ENCODE data around the gene NNT.
"Not testable (repeated sequence)": the region's sequence is repeated elsewhere in the genome, so short reads cannot be mapped to it uniquely, and the experiment has no call there.

Gene NNT

DNA sequence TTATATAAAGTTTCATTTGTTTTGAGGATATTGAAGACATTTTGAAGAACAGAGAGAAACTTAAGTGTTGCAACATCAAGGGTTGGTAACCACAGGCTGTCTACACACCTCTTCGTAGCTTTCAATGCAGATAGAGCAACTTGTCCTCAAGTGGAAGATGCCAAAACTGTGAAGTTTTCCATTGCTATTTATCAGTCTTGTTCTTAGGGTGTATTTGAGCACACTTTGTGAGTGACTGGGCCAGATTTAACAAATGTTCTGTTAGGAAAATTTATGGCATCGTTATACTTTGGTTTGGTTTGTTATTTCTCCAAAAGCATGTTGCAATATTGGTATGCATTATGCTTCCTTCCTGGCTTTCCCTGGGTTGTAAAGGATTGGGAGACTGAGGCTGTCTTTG is 31.6 kb downstream of the NNT start:
- no peak for DNase-seq

DNA sequence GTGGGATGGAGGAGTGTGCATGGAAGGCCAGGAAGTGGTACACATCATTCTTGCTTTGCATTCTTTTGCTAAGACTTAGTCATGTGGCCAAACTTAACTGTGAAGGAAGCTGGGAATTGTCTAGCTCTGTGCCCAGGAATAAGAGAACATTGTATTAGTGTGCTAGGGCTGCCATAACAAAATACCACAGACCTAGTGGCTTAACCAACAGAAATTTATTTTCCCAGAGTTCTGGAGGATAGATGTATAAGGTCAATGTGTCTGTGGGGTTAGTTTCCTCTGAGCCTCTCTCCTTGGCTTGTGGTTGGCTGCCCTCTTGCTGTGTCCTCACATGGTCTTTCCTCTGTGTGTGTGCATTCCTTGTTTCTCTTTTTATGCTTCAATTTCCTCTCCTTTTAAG is 32.4 kb downstream of the NNT start:
- no peak for DNase-seq

DNA sequence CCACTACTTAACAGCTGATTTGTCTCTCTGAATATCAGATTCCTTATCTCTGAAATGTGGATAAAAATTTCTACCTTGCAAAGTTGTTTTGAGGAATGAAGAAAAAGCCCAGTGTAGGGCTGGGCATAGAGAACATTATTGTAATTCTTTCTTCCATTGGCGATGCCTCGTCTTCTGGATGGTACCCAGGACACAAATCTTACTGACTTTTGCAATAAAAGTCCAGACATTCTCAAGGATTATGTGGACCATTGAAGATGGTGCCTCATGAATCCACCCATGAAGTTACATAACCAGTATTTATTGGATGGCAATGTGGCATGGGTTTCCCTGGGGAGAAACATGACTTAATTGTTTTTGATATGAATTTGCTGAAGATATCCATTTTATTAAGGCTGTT is 33.1 kb downstream of the NNT start:
- DNase-seq: no peak

DNA sequence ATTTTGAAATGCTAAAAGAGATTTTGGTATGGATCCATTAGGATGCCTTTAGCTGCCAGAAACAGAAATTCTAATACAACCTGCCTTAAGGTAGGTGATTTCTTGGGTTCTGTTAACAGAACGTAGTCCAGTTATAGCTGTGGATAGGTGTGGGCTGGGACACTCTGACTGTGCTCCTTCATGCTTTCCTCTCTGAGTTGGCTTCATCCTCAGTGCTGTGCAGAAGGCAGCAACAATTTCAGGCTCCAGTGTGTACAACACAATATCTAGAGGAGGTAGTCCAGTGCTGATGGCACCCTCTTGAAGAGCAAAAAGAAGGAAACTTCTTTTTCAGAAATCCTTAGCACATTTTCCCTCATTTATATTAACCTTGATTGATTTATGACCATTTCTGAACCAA is 34.4 kb downstream of the NNT start:
- no peak for DNase-seq

DNA sequence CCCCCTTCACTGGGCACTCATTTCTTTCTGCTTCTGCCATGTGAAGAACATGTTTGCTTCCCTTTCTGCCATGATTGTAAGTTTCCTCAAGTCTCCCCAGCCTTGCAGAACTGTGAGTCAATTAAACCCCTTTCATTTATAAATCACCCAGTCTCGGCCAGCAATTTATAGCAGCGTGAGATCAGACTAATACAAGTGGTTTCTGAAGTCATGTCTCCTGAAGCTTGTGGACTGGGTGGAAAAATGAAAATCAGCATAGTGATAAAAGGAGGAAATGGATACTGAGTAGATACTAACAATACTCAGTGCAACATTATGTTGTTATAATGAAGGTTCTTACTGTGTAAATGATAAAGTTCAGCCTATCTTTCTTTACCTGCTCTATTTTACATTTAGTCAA is 35.1 kb downstream of the NNT start:
- DNase-seq: no peak

DNA sequence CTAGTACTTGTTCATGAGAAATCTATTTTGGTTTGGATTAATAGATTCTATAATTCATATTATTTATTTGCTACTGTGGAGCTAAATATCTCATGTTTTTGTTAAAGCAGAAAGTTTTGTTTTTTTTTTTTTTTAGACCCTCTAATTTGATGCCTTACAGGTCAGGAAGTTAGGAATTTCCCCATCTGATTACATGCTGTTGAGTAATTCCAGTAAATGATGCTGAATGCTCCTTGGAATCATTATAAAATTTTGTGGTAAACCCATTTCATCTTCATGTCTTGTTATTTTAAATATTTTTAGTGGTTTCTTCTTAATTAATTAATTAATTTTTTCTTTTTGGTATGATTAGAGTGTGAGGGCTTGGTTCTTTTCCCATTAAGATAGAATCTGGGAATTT is 35.6 kb downstream of the NNT start:
- no peak for DNase-seq

DNA sequence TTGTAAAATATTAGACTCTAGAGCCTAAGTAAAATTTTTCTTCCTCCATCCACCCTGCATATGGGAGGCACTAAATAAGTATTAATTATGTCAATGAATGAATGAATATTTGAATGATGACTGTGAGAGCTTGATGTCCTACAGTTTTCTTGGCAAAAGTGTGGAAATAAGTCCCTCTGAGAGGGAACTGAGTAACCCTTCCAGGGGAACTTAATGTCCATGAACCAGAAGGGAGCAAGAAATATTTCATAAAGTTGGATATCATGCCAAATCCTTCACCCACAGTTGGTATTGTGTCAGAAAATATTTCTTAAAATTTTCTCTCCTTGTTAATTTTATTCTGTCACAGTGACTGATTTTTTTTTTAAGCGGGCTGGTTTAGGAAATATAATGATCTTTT is 36.6 kb downstream of the NNT start:
- no peak for DNase-seq

DNA sequence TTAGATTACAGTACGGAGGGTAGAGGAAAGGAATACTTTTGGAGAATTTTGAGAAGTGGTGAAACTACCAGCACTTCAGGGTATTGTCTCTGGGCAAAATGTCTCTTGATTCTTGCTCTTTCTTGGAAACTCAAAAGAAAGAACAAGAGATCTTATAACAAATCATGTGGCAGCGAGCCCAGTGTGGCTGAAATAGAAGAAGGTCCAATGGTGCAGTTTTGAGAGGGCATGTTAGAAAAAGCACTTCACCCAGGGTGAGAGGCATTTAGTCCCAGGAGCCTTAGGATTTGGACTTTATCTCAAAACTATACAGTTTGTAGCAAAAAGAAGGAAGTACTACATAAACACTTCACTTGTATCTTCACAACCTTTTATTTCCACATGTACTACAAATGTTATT is 39.4 kb downstream of the NNT start:
- DNase-seq: no peak

DNA sequence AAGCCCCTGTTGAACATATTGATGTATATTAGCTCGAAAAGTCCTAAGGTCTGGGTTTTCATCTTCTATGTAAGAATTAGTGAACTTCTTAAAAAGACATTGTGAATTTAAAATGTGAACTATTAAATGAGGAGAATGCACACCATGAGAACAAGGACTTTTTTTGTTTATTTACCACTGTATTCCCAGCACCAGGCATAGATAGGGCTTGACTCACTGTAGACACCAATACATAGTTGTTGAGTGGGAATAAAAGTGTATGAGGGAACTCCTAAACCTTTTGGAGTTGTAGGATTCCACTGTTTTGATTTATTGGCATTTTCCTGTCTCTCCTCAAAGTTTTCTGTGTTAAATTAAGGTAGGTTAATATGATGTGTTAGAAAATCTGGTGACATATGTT is 40.3 kb downstream of the NNT start:
- no peak for DNase-seq

DNA sequence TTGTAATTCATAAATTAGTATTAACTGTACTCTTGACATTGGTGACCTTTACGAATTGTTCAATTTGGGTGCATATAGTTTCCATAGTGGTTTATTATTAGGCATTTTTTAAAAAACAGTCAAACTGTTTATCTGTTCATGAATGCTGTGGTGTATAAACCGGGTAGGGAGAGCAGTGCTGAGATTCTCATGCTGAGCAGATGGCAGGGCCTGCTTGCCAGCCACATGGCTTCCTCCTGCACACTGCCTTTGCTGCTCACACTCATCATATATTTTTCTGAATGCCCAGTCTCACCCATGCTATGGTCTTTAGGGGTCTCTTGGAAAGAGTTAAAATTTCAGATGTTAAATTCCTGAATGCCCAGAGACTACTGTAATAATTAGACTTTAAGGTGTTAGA is 40.8 kb downstream of the NNT start:
- DNase-seq: no peak

DNA sequence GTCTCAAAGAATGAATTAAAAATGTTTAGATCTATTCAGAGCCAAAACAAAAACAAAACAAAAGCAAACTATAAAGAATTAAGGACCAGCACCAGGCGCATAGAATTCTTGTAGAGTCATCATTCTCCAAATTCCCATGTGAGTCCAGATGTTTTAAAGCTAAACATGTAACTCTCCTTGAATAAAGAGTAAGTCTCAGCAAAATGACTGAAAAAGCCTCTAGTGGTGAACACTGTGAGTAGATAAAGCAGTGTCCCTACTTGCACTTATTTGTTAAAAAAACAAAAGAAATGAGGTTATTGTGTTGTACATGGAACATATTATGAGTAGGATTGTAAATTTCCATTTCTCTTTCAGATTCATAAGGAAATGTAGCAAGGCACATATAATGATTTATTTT is 44.0 kb downstream of the NNT start:
- no peak for DNase-seq

DNA sequence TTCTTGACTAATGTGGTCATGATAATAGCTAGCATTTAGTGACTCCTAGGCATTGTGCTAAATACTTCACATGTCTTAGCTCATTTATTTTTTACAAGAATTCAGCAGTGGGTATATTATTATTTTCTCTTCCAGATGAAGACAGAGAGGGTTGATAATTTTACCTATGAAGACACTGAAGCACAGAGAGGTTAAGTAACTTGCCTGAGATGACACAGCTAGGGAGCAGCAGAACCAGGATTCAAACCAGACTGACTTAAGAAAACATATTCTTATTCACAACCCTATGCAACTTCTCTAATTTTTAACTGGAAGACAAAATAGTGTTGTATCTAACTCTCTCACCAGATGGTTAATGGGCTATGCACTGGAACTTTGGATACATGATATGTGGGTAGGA is 44.8 kb downstream of the NNT start:
- DNase-seq: no peak

DNA sequence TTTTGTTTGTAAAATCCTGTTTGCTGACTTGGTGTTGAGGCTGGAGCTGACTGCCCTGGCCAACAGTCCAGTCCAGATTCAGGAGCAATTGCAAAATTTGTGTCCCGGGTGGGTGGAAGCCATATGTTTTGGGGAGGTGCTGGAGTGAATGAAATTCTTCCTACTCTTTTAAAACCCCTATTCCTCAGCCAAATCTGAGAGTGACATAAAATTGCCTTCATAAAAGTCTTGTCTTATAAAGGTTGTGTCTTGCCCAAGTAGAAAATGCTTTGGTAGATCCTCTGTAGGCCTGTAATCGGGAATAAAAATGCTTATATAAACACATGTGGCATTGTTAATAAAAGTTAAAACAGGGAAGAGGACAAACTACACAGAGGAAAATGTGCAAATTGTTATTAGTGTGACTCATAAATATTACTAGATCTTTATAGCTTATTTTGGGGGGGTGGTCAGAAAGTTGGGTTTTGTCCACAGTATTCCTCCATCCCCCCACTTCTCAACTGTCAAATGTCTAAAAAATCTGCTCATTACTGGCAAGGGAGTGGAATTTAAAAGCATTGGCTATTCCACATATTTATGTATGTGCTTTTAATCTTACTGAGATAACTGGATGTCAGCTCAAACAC is 45.6 kb downstream of the NNT start:
- DNase-seq: no peak

DNA sequence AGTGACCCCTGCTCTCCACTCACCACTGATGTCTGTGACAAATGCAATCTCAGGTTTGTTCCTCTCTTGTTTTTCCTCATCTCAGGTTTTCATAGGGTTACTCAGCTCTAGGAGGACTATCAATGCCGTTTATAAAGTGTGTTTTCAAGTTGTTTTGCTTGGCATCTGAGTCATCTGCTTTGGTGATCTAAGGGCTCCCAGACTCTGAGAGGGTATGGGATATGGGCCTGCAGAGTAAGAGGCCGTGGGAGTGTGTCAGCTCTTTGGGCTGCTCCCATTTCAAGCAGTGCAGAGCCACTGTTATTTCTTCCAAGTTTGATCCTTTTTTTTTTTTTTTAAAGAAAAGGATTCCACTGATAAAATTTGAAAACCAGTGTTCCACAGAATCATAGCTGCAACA is 46.3 kb downstream of the NNT start:
- DNase-seq: no peak

DNA sequence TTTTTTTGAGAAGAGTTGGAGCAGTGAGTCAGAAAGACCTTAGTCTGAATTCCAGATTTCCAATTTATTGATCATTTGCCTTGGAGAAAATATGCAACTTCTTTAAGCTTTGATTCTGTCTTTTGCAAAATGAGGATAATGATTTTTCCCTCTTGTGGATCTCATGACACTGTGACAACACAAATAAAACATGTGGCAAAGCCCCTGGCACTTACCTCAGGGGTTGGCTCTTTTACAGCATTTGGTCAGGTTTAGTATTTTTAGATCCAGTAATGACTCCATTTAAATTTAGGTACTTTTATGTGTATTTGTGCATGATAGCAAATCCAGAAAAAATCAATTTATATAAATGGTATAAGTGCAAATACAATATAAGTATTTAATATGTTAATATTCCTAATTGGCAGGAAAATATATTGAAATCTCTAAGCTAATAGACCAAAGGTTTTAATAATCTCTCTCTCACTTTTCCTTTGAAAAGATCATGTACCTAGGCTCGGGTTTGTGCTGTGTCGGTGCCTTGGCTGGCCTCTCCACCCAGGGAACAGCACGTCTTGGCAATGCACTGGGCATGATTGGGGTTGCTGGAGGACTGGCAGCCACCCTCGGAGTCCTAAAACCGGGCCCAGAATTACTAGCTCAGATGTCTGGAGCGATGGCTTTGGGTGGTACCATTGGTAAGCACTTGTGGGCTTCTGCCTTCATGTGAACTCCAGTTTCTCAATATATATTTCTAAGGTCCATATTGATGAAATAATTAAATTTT is 49.7 kb downstream of the NNT start:
- DNase-seq: no peak

DNA sequence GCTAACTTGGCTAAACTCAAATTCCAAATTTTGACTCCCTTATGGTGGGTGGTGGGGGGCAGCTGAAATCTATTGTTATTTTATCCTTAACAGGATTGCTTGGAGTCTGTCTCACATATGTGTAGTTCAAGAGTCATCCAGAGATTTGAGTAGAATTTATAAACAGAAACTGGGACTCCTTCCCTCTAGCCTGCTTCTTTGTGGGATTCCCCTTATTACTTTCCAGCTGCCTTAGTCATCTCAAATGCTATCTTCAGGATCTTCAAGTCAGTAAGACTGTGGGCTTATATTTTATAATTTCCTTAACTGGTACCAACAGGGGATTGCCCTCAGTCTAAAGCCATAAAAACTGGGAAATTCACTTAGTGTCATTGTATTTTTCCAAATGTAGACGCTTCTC is 55.5 kb downstream of the NNT start:
- DNase-seq: no peak

DNA sequence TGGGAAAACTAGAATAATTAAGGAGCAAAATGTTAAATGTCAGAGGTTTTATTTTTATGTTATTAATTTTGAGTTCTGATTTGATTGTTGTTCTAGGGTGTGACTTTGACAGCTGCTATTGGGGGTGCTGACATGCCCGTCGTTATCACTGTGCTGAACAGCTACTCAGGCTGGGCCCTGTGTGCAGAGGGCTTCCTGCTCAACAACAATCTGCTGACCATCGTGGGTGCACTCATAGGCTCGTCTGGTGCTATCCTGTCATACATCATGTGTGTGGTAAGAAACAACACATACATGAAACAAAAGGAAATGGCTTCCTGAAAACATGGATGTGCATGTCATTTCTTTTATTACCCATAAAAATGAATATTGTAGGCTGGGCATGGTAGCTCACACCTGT is 56.1 kb downstream of the NNT start:
- no peak for DNase-seq

DNA sequence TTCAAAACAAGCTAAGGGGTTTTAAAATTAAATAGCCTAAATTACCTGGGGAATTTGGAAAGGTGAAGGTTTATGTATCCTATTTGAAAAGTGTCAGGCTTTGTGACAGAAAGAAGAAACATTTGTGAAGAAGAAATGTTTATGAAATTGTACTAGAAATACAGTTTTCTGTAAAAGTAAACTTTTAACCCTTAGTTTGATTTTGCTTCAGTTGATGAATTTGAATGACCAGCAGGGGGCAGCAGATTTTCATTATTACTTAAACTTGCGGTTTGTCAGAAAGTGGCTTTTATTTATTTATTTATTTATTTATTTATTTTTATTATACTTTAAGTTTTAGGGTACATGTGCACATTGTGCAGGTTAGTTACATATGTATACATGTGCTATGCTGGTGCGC is 58.1 kb downstream of the NNT start:
- peak; percentile 0 for DNase-seq

DNA sequence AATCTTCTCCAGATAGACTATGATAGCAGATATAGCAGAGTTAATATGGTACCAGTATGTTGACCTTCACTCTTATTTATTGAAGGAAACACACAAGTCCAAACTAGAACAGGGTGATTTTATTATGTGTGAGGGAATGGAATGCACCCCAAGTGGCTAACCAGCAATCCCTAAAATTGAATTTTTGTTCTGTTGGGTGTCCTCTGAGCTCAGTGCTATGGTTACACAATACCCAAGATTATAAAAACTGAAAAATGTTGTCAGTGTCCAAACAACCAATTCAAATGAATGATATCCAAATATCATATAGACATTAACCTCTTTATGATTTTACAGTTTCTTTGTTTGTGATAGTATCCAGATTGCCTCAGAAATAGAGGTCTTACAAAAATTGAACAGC is 60.9 kb downstream of the NNT start:
- no peak for DNase-seq

DNA sequence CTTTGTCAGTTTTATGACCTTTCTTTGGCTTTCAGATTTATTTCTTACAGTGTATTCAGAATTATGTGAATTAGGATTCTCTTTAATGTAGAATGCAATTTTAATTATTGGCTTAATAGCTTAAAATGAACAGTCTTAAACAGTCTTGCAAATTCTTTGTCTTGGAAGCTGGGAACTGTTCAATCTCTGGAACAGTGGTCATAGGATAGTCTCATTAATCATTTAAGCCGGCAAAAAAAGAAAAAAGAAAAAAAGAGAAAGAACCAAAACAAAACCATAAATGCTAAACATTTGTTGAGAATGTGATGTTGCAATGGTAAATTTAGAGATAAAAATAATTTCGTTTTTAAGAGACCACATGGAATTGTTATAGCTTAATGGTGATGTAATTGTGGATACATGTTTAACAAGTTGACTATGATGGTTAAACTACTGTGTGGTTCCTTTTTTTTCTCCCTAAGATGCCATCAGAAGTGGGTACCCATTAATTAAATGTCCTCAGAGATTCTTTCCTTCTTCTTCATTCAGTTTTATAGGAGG is 61.6 kb downstream of the NNT start:
- DNase-seq: no peak

DNA sequence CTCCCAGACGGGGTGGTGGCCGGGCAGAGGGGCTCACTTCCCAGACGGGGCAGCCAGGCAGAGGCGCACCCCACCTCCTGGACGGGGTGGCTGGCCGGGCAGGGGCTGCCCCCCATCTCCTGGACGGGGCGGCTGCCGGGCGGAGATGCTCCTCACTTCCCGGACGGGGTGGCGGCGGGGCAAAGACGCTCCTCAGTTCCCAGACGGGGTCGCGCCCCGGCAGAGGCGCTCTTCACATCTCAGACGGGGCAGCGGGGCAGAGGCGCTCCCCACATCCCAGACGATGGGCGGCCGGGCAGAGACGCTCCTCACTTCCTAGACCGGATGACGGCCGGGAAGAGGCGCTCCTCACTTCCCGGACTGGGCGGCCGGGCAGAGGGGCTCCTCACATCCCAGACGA is 62.8 kb downstream of the NNT start:
- DNase-seq: not testable (repeated sequence)

DNA sequence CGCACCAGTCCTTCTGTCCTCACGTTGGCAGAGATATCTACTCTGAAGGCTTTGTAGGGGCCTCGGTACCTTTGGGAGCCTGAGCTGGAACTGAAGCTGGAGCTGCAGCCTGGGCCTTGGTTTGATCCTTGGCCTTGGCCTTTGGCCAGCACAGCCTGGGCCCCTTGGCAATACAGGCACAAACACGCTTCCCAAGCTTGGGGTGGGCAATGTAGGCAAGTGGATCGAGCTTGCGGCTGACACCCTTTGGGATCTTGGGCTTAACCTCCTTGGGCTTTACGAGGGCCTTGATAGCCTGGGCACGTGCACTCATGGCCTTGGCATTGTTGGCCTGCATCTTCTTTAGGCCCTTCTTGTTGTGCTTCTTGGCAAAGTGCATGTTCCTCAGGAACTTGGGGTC is 63.7 kb downstream of the NNT start:
- not testable (repeated sequence) for DNase-seq

DNA sequence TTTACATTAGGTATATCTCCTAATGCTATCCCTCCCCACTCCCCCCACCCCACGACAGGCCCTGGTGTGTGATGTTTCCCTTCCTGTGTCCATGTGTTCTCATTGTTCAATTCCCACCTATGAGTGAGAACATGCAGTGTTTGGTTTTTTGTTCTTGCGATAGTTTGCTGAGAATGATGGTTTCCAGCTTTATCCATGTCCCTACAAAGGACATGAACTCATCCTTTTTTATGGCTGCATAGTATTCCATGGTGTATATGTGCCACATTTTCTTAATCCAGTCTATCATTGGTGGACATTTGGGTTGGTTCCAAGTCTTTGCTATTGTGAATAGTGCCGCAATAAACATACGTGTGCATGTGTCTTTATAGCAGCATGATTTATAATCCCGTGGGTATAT is 64.4 kb downstream of the NNT start:
- DNase-seq: not testable (repeated sequence)

DNA sequence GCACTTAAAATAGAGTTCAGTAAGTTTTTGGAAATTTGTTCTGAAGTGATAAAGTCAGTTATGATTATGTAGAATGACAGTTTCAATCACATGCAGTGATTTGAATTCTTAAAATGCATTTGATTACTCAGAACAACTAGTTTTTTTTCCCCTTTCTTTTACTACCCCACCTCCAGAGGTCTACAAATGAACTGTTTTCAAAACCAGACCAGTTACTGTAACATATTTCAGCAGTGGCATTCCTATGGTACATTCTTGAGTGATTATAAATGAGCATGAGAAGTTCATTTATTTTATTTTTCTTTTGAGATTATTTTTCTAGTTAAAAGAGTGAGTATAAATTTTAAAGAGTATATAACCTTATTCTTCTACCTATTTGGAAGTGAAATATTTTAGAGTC is 71.6 kb downstream of the NNT start:
- DNase-seq: no peak

DNA sequence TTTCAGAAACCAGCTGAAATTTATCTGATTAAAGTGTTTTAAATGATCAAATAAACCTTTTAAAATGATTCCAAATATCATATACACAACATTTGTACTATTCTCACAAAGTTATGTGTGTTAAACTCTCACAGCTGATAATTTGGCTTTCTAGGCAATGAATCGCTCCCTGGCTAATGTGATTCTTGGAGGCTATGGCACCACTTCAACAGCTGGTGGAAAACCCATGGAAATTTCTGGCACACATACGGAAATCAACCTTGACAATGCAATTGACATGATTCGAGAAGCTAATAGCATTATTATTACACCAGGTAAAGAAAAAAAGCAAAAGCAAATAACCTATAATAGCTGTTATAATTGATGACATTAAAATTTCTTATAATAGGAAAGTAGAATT is 72.4 kb downstream of the NNT start:
- no peak for DNase-seq

All from NCI-H1436 (cell line).